ENCODE results near the gene FGG.

FGG gene

GRCh38 chr4:154626793-154627484 lies 14.5 kb upstream of the FGG start:
- no peak overlapping the region for H3K27ac ChIP-seq (ENCODE audit: low read depth, low read length)
- H3K4me1 ChIP-seq (ENCODE audit: control insufficient read depth in 5 of 5, insufficient read depth in 5 of 5, low read length in 5 of 5), result peaks cover 0 to 11% (median 9%) of the 10 kb centered on the region in 5 donors
- peaks cover 0 to 11% (median 8%) of the 10 kb centered on the region in 5 donors for H3K27me3 ChIP-seq (ENCODE audit: control insufficient read depth in 5 of 5, insufficient read depth in 4 of 5, low read length in 5 of 5)
- peak overlapping the region; percentile 32 to 55 (median 38) for H3K4me3 ChIP-seq (ENCODE audit: low read depth in 1 of 5, low read length in 5 of 5)
- H3K9ac ChIP-seq (ENCODE audit: low read length in 5 of 5), result peak overlapping the region in 2 of 5 donors; percentile 43 to 64
- no peaks in the 10 kb centered on the region for H3K9me3 ChIP-seq (ENCODE audit: control insufficient read depth in 5 of 5, low read length in 5 of 5)
- no peaks in the 10 kb centered on the region for H3K36me3 ChIP-seq (ENCODE audit: control insufficient read depth in 5 of 5, insufficient read depth in 5 of 5, low read length in 5 of 5)

GRCh38 chr4:154625971-154626370 lies 13.5 kb upstream of the FGG start:
- H3K36me3 ChIP-seq (ENCODE audit: control insufficient read depth in 5 of 5, insufficient read depth in 5 of 5, low read length in 5 of 5), result no peaks in the 10 kb centered on the region
- peaks cover 0 to 7% (median 5%) of the 10 kb centered on the region in 5 donors for H3K27me3 ChIP-seq (ENCODE audit: control insufficient read depth in 5 of 5, insufficient read depth in 4 of 5, low read length in 5 of 5)
- no peak overlapping the region for H3K4me3 ChIP-seq (ENCODE audit: low read depth in 1 of 5, low read length in 5 of 5)
- no peaks in the 10 kb centered on the region for H3K9me3 ChIP-seq (ENCODE audit: control insufficient read depth in 5 of 5, low read length in 5 of 5)
- H3K4me1 ChIP-seq (ENCODE audit: control insufficient read depth in 5 of 5, insufficient read depth in 5 of 5, low read length in 5 of 5), result peaks cover 0 to 11% (median 9%) of the 10 kb centered on the region in 5 donors
- no peak overlapping the region for H3K27ac ChIP-seq (ENCODE audit: low read depth, low read length)
- no peak overlapping the region for H3K9ac ChIP-seq (ENCODE audit: low read length in 5 of 5)

GRCh38 chr4:154623995-154624394 lies 11.5 kb upstream of the FGG start:
- H3K4me3 ChIP-seq (ENCODE audit: low read depth in 1 of 5, low read length in 5 of 5), result no peak overlapping the region
- no peak overlapping the region for H3K9ac ChIP-seq (ENCODE audit: low read length in 5 of 5)
- H3K9me3 ChIP-seq (ENCODE audit: control insufficient read depth in 5 of 5, low read length in 5 of 5), result no peaks in the 10 kb centered on the region
- peaks cover 0 to 6% (median 3%) of the 10 kb centered on the region in 5 donors for H3K27me3 ChIP-seq (ENCODE audit: control insufficient read depth in 5 of 5, insufficient read depth in 4 of 5, low read length in 5 of 5)
- H3K27ac ChIP-seq (ENCODE audit: low read depth, low read length), result no peak overlapping the region
- H3K4me1 ChIP-seq (ENCODE audit: control insufficient read depth in 5 of 5, insufficient read depth in 5 of 5, low read length in 5 of 5), result peaks cover 0 to 11% (median 9%) of the 10 kb centered on the region in 5 donors
- H3K36me3 ChIP-seq (ENCODE audit: control insufficient read depth in 5 of 5, insufficient read depth in 5 of 5, low read length in 5 of 5), result no peaks in the 10 kb centered on the region

DNA sequence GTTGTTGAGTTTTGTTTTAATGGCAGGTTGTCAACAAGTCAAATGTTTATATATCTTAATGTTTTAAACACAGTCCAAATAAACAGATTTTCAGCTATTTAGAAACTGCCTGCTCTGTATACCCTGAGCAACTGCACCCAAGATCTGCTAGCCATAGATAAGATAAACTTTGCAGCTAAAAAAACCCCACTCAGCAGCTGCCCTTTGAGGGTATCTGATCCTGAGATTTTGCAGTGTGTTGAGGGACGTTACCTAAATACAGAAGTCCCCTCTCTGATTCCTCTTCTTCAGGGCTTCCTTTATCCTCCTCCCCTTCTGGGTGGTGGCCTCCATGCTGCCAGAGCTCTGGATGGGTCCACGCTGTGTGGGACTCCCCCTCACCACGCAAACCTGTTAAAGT lies 11.0 kb upstream of the FGG start:
- Histone ChIP-seq H3K36me3 (ENCODE audit: control insufficient read depth in 5 of 5, insufficient read depth in 5 of 5, low read length in 5 of 5) (no peaks in the 10 kb centered on the region), H3K27ac (ENCODE audit: low read depth, low read length) (no peak overlapping the region), H3K9ac (ENCODE audit: low read length in 5 of 5) (no peak overlapping the region), H3K9me3 (ENCODE audit: control insufficient read depth in 5 of 5, low read length in 5 of 5) (no peaks in the 10 kb centered on the region), H3K27me3 (ENCODE audit: control insufficient read depth in 5 of 5, insufficient read depth in 4 of 5, low read length in 5 of 5) (peaks cover 0 to 6% (median 3%) of the 10 kb centered on the region in 5 donors), H3K4me3 (ENCODE audit: low read depth in 1 of 5, low read length in 5 of 5) (no peak overlapping the region), H3K4me1 (ENCODE audit: control insufficient read depth in 5 of 5, insufficient read depth in 5 of 5, low read length in 5 of 5) (peaks cover 0 to 11% (median 9%) of the 10 kb centered on the region in 5 donors)

- Histone ChIP-seq H3K27me3 (ENCODE audit: control insufficient read depth in 5 of 5, insufficient read depth in 4 of 5, low read length in 5 of 5) (peaks cover 0 to 6% (median 3%) of the 10 kb centered on the region in 5 donors), H3K9me3 (ENCODE audit: control insufficient read depth in 5 of 5, low read length in 5 of 5) (no peaks in the 10 kb centered on the region), H3K9ac (ENCODE audit: low read length in 5 of 5) (no peak overlapping the region), H3K36me3 (ENCODE audit: control insufficient read depth in 5 of 5, insufficient read depth in 5 of 5, low read length in 5 of 5) (no peaks in the 10 kb centered on the region), H3K4me1 (ENCODE audit: control insufficient read depth in 5 of 5, insufficient read depth in 5 of 5, low read length in 5 of 5) (peaks cover 0 to 11% (median 9%) of the 10 kb centered on the region in 5 donors), H3K27ac (ENCODE audit: low read depth, low read length) (no peak overlapping the region), H3K4me3 (ENCODE audit: low read depth in 1 of 5, low read length in 5 of 5) (no peak overlapping the region)
Observed at GRCh38 chr4:154622598-154622997, 10.1 kb upstream of the FGG start.

- Histone ChIP-seq H3K27ac (ENCODE audit: low read depth, low read length) (no peak overlapping the region), H3K9ac (ENCODE audit: low read length in 5 of 5) (no peak overlapping the region), H3K4me3 (ENCODE audit: low read depth in 1 of 5, low read length in 5 of 5) (no peak overlapping the region), H3K4me1 (ENCODE audit: control insufficient read depth in 5 of 5, insufficient read depth in 5 of 5, low read length in 5 of 5) (no peaks in the 10 kb centered on the region), H3K36me3 (ENCODE audit: control insufficient read depth in 5 of 5, insufficient read depth in 5 of 5, low read length in 5 of 5) (no peaks in the 10 kb centered on the region), H3K9me3 (ENCODE audit: control insufficient read depth in 5 of 5, low read length in 5 of 5) (no peaks in the 10 kb centered on the region), H3K27me3 (ENCODE audit: control insufficient read depth in 5 of 5, insufficient read depth in 4 of 5, low read length in 5 of 5) (no peaks in the 10 kb centered on the region)
Observed at GRCh38 chr4:154620111-154620510, 7.7 kb upstream of the FGG start.

DNA sequence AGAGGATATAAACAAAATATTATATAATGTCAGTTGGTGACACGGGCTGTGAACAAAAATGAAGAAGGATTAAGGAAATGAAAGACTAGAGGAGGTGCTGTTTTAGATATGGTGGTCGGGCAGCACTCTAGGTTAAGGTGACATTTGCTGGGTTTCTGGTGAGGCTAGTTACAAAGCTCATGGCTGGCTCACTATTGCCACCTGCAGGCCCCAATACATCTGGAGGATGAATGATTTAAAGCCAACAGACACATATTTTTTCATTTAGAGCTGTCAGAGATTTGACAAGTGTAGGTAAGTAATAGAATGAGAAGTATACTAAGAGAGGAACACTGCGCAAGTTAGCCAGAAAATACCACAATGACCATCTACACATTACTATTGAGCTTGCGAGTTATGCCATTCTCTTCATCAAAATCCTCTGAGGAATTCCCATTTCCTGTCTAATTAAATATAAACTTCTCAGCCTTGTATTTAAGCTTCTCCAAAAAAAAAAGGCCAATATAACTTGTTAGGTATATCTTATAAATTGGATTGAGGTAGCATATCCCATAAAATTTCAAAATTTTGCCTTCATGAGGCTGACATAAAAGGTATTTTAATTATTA lies 6.4 kb upstream of the FGG start:
- no peak overlapping the region for H3K9ac ChIP-seq (ENCODE audit: low read length in 5 of 5)
- no peak overlapping the region for H3K27ac ChIP-seq (ENCODE audit: low read depth, low read length)
- H3K4me3 ChIP-seq (ENCODE audit: low read depth in 1 of 5, low read length in 5 of 5), result no peak overlapping the region

DNA sequence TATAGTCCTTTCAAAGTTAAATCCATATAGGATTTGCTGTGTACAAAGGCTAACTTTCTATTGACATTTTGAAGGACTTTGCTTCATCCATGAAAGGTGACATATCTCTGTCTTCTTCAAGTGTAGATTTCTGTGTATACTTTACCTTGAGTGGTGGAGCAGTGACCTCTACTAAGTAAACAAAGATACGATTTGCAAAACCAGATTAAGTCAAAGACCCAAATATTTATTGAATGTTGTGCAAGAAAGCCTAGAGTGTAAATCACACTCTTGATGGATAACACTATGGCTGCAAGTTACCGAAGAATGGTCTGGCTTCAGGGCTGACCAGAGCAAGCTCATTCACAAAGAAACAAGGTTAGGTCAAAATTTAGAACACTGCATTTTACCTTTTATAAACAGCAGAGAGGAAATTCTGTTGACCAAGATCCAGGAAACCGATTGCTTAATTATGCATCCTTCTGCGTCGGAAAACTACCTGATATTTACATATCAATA lies 5.4 kb upstream of the FGG start:
- Histone ChIP-seq H3K4me1 (ENCODE audit: control insufficient read depth in 5 of 5, insufficient read depth in 5 of 5, low read length in 5 of 5) (no peaks in the 10 kb centered on the region), H3K9ac (ENCODE audit: low read length in 5 of 5) (no peak overlapping the region), H3K27me3 (ENCODE audit: control insufficient read depth in 5 of 5, insufficient read depth in 4 of 5, low read length in 5 of 5) (no peaks in the 10 kb centered on the region), H3K4me3 (ENCODE audit: low read depth in 1 of 5, low read length in 5 of 5) (no peak overlapping the region), H3K9me3 (ENCODE audit: control insufficient read depth in 5 of 5, low read length in 5 of 5) (no peaks in the 10 kb centered on the region), H3K36me3 (ENCODE audit: control insufficient read depth in 5 of 5, insufficient read depth in 5 of 5, low read length in 5 of 5) (no peaks in the 10 kb centered on the region), H3K27ac (ENCODE audit: low read depth, low read length) (no peak overlapping the region)

More for the DNA sequence above, 6.4 kb upstream of the FGG start:
- Histone ChIP-seq H3K9me3 (ENCODE audit: control insufficient read depth in 5 of 5, low read length in 5 of 5) (no peaks in the 10 kb centered on the region), H3K27me3 (ENCODE audit: control insufficient read depth in 5 of 5, insufficient read depth in 4 of 5, low read length in 5 of 5) (no peaks in the 10 kb centered on the region), H3K4me1 (ENCODE audit: control insufficient read depth in 5 of 5, insufficient read depth in 5 of 5, low read length in 5 of 5) (no peaks in the 10 kb centered on the region), H3K36me3 (ENCODE audit: control insufficient read depth in 5 of 5, insufficient read depth in 5 of 5, low read length in 5 of 5) (no peaks in the 10 kb centered on the region)

DNA sequence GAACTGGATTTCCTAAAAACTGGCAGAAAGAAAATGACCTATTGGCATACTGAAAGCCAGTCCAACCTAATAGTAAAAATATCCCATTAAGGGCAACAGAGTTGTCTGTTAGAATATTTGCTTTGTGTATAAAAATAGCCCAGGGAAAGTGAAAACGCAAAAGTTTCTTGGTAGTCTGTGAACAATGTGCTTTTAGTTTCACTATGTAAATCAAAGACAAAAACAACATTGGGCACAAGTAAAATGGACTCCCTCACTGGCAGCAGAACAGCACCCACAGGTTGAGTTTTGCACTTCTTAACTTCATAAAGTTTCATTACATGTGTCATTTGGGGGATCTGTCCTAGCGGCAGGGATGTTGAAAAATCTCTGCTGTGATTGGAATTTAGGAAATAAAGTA lies 4.3 kb upstream of the FGG start:
- no peak overlapping the region for H3K9ac ChIP-seq (ENCODE audit: low read length in 5 of 5)
- no peaks in the 10 kb centered on the region for H3K9me3 ChIP-seq (ENCODE audit: control insufficient read depth in 5 of 5, low read length in 5 of 5)
- no peak overlapping the region for H3K4me3 ChIP-seq (ENCODE audit: low read depth in 1 of 5, low read length in 5 of 5)
- no peaks in the 10 kb centered on the region for H3K4me1 ChIP-seq (ENCODE audit: control insufficient read depth in 5 of 5, insufficient read depth in 5 of 5, low read length in 5 of 5)
- H3K27me3 ChIP-seq (ENCODE audit: control insufficient read depth in 5 of 5, insufficient read depth in 4 of 5, low read length in 5 of 5), result no peaks in the 10 kb centered on the region
- no peaks in the 10 kb centered on the region for H3K36me3 ChIP-seq (ENCODE audit: control insufficient read depth in 5 of 5, insufficient read depth in 5 of 5, low read length in 5 of 5)
- no peak overlapping the region for H3K27ac ChIP-seq (ENCODE audit: low read depth, low read length)

DNA sequence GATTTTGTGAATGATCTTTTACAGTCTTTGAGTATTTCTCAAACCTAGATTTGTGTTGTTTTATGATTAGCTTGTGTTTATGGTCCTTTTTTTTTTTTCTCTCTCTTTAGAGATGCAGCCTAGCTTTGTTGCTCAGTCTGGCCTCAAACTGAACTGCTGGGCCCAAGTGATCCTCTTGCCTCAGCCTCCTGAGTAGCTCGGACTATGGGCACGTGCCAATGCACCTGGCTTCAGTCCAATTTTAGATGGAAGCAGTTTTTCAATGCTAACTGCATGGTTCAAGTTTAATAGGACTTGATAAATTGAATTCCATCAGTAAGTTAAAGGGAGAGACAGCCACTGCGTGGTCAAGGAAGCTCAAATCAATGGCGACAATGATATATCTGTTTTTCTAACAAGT lies 3.8 kb upstream of the FGG start:
- Histone ChIP-seq H3K4me3 (ENCODE audit: low read depth in 1 of 5, low read length in 5 of 5) (no peak overlapping the region), H3K4me1 (ENCODE audit: control insufficient read depth in 5 of 5, insufficient read depth in 5 of 5, low read length in 5 of 5) (no peaks in the 10 kb centered on the region), H3K9me3 (ENCODE audit: control insufficient read depth in 5 of 5, low read length in 5 of 5) (no peaks in the 10 kb centered on the region), H3K36me3 (ENCODE audit: control insufficient read depth in 5 of 5, insufficient read depth in 5 of 5, low read length in 5 of 5) (no peaks in the 10 kb centered on the region), H3K27me3 (ENCODE audit: control insufficient read depth in 5 of 5, insufficient read depth in 4 of 5, low read length in 5 of 5) (no peaks in the 10 kb centered on the region), H3K9ac (ENCODE audit: low read length in 5 of 5) (no peak overlapping the region), H3K27ac (ENCODE audit: low read depth, low read length) (no peak overlapping the region)
